Small intestine (tissue), 7 donors: Measurements from ENCODE around the gene KATNAL2. TPM values are rescaled to one million over a fixed set of nuclear protein-coding genes. Genes with fewer than 3 reads are reported as not detected.

Experiments used
- DNase-seq, 2 donors: peaks; one replicate each; pipeline versions ENCODE4 v3.0.0 to v3.0.0-alpha.2; 2013
- FAIRE-seq: peaks from 2 replicates; lab custom pipeline; 2012; peaks lifted over from hg19 to GRCh38; lab: Jason Lieb, UNC
- H3K27ac ChIP-seq, 3 donors: one replicate each; pipeline ENCODE4 v1.5.1; 2013; ENCODE audit warnings: low read length in 2 of 3, mild to moderate bottlenecking in 2 of 3, control low read depth in 1 of 3, inconsistent platforms in 1 of 3, low read depth in 1 of 3, moderate library complexity in 1 of 3
- H3K27me3 ChIP-seq, 3 donors: one replicate each; pipeline ENCODE4 v1.6.1; 2013; ENCODE audit warnings: low read length in 3 of 3, inconsistent platforms in 1 of 3; ENCODE audit not compliant: control insufficient read depth in 3 of 3, insufficient read depth in 3 of 3
- H3K36me3 ChIP-seq, 3 donors: one replicate each; pipeline ENCODE4 v1.6.1; 2013; ENCODE audit warnings: low read length in 3 of 3, inconsistent platforms in 1 of 3, low read depth in 1 of 3, mild to moderate bottlenecking in 1 of 3, moderate library complexity in 1 of 3; ENCODE audit not compliant: control insufficient read depth in 3 of 3, insufficient read depth in 2 of 3
- H3K4me1 ChIP-seq, 3 donors: one replicate each; pipeline ENCODE4 v1.6.1; 2013; ENCODE audit warnings: low read length in 2 of 3, inconsistent platforms in 1 of 3, low read depth in 1 of 3, mild to moderate bottlenecking in 1 of 3, moderate library complexity in 1 of 3; ENCODE audit not compliant: control insufficient read depth in 3 of 3, insufficient read depth in 2 of 3
- H3K4me3 ChIP-seq, 3 donors: one replicate each; pipeline ENCODE4 v1.5.1; 2013; ENCODE audit warnings: low read length in 3 of 3, control low read depth in 1 of 3, inconsistent platforms in 1 of 3, low read depth in 1 of 3, mild to moderate bottlenecking in 1 of 3, moderate library complexity in 1 of 3
- H3K9me3 ChIP-seq, 2 donors: one replicate each; pipeline ENCODE4 v1.6.1; 2013; ENCODE audit warnings: low read depth in 1 of 2, low read length in 1 of 2; ENCODE audit not compliant: control insufficient read depth in 2 of 2, insufficient read depth in 1 of 2
- WGBS, 3 donors: extraction: QIAGEN DNeasy Blood & Tissue Kit; methylation state at CpG; one replicate each; pipeline ENCODE4 v1.1.7; 2013; 5-methylcytosine and 5-hydroxymethylcytosine counted together
- polyA plus RNA-seq, 4 donors: library from polyadenylated mRNA; stranded (reverse) in 3 of 4; unstranded in 1 of 4; fragments of 200-250 nt in 3 of 4; fragments of 120-200 nt in 1 of 4; gene quantifications; one replicate each; pipeline versions ENCODE4 v1.2.1 to v1.2.3, GENCODE V29; 2013
- donor health status: healthy with polysubstance abuse.
- donor health status: control.
- donor health status: control.
- donor health status: Bipolar disorder and iron deficiency.
- donor health status: healthy.

Gene KATNAL2
- polyA plus RNA-seq, 4 donors: 1.6 to 2.9 (median 1.9) TPM; not detected in 1

- H3K27me3 ChIP-seq: no peaks in the 10 kb centered on the region
- FAIRE-seq (no peak), DNase-seq (no peak)
- 62 to 84% (median 75%) methylated on average over 4 of the region's 4 CpGs for WGBS, 3 donors
- H3K36me3 ChIP-seq: peaks cover 0 to 8% (median 1%) of the 10 kb centered on the region in 3 donors
- H3K4me3 ChIP-seq: no peak overlapping the region
- H3K9me3 ChIP-seq: no peaks in the 10 kb centered on the region
- H3K27ac ChIP-seq: no peak overlapping the region
- H3K4me1 ChIP-seq: no peaks in the 10 kb centered on the region
Observed at GRCh38 chr18:47120428-47120827, 203.0 kb downstream of the KATNAL2 start.

GRCh38 chr18:47121146-47121545 is 203.7 kb downstream of the KATNAL2 start:
- Histone ChIP-seq H3K4me1 (no peaks in the 10 kb centered on the region), H3K36me3 (peaks cover 0 to 8% (median 1%) of the 10 kb centered on the region in 3 donors), H3K9me3 (no peaks in the 10 kb centered on the region), H3K27ac (no peak overlapping the region), H3K27me3 (no peaks in the 10 kb centered on the region), H3K4me3 (no peak overlapping the region)
- no peak for DNase-seq
- FAIRE-seq: no peak
- WGBS, 3 donors: 93 to 98% (median 97%) methylated on average over 3 of the region's 3 CpGs

- Histone ChIP-seq H3K9me3 (no peaks in the 10 kb centered on the region), H3K36me3 (peaks cover 0 to 7% (median 0%) of the 10 kb centered on the region in 3 donors), H3K27me3 (no peaks in the 10 kb centered on the region), H3K4me1 (no peaks in the 10 kb centered on the region), H3K27ac (no peak overlapping the region), H3K4me3 (no peak overlapping the region)
- DNase-seq (no peak), FAIRE-seq (no peak)
Observed at GRCh38 chr18:47141289-47141688, 223.9 kb downstream of the KATNAL2 start.

- Histone ChIP-seq H3K27me3 (no peaks in the 10 kb centered on the region), H3K4me3 (no peak overlapping the region), H3K36me3 (peaks cover 0 to 5% (median 0%) of the 10 kb centered on the region in 3 donors), H3K4me1 (no peaks in the 10 kb centered on the region), H3K9me3 (no peaks in the 10 kb centered on the region), H3K27ac (no peak overlapping the region)
- no peak for DNase-seq
- 96 to 99% (median 97%) methylated on average over 5 of the region's 5 CpGs for WGBS, 3 donors
- no peak for FAIRE-seq
Observed at GRCh38 chr18:47143153-47143552, 225.8 kb downstream of the KATNAL2 start.

GRCh38 chr18:47143899-47144485 is 226.6 kb downstream of the KATNAL2 start:
- H3K36me3 ChIP-seq: peaks cover 0 to 5% (median 0%) of the 10 kb centered on the region in 3 donors
- no peaks in the 10 kb centered on the region for H3K9me3 ChIP-seq
- H3K4me1 ChIP-seq: peaks cover 0 to 5% (median 2%) of the 10 kb centered on the region in 3 donors
- DNase-seq: no peak
- H3K4me3 ChIP-seq: no peak overlapping the region
- no peak for FAIRE-seq
- 91 to 96% (median 95%) methylated on average over 4 of the region's 4 CpGs for WGBS, 3 donors
- no peaks in the 10 kb centered on the region for H3K27me3 ChIP-seq
- no peak overlapping the region for H3K27ac ChIP-seq

- H3K9me3 ChIP-seq: no peaks in the 10 kb centered on the region
- no peak for DNase-seq
- H3K27ac ChIP-seq: no peak overlapping the region
- WGBS, 3 donors: 93 to 97% (median 96%) methylated on average over 3 of the region's 3 CpGs
- H3K4me3 ChIP-seq: no peak overlapping the region
- peaks cover 0 to 5% (median 0%) of the 10 kb centered on the region in 3 donors for H3K36me3 ChIP-seq
- H3K27me3 ChIP-seq: no peaks in the 10 kb centered on the region
- peaks cover 4 to 9% (median 7%) of the 10 kb centered on the region in 3 donors for H3K4me1 ChIP-seq
- FAIRE-seq: no peak
Observed at GRCh38 chr18:47146206-47146605, 228.8 kb downstream of the KATNAL2 start.

GRCh38 chr18:47149457-47150028 is 232.1 kb downstream of the KATNAL2 start:
- H3K27ac ChIP-seq: peak overlapping the region in 2 of 3 donors; percentile 92 to 95
- H3K4me1 ChIP-seq: peaks cover 6 to 12% (median 10%) of the 10 kb centered on the region in 3 donors
- peak overlapping the region; percentile 41 to 80 (median 62) for H3K4me3 ChIP-seq
- H3K36me3 ChIP-seq: peaks cover 0 to 2% (median 2%) of the 10 kb centered on the region in 3 donors
- no peaks in the 10 kb centered on the region for H3K9me3 ChIP-seq
- WGBS, 3 donors: 16 to 29% (median 18%) methylated on average over 12 of the region's 12 CpGs
- H3K27me3 ChIP-seq: no peaks in the 10 kb centered on the region
- FAIRE-seq: no peak
- DNase-seq: peak in 1 of 2 donors; percentile 8

GRCh38 chr18:47150029-47150823 is 232.8 kb downstream of the KATNAL2 start, which contains the start of gene HDHD2:
HDHD2 (minus strand) TSS chr18:47150500; CDS start chr18:47136439, 14,061 bp downstream.
- FAIRE-seq: no peak
- Histone ChIP-seq H3K4me3 (peak within 1 kb of the TSS; percentile 41 to 80 (median 62)), H3K4me1 (peaks cover 6 to 12% (median 10%) of the 10 kb centered on the region in 3 donors), H3K9me3 (no peaks in the 10 kb centered on the region), H3K27ac (peak within 1 kb of the TSS; percentile 81 to 95 (median 92)), H3K27me3 (no peaks in the 10 kb centered on the region), H3K36me3 (peaks cover 0 to 2% (median 2%) of the 10 kb centered on the region in 3 donors)
- WGBS, 3 donors: 0% methylated on average over 66 to 70 of the region's 70 CpGs
- peak; percentile 73 to 90 for DNase-seq
